Measurements from ENCODE around the gene PDGFD.

Gene PDGFD

DNA sequence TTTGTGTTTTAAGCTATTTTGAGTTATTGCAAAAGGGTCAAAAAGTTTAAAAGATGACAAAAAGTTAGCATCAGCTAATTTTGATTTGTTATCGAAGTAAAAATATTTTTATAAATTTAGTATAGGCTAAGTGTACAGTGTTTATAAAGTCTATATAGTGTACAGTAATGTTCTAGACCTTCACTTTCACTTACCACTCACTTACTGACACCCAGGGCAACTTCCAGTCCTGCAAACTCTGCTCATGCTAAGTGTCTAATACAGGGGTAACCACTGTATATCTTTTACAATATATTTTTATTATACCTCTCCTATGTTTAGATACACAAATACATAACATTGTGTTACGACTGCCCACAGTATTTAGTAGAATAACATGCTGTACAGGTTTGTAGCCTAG is 59.7 kb downstream of the PDGFD start:
- H3K4me3 ChIP-seq (replicated peaks; ENCODE audit: low read depth, low read length) = no peak overlapping the region
- DNase-seq (ENCODE audit: extremely low read depth, low read depth) = no peak
- TF ChIP-seq, protein P1, sequence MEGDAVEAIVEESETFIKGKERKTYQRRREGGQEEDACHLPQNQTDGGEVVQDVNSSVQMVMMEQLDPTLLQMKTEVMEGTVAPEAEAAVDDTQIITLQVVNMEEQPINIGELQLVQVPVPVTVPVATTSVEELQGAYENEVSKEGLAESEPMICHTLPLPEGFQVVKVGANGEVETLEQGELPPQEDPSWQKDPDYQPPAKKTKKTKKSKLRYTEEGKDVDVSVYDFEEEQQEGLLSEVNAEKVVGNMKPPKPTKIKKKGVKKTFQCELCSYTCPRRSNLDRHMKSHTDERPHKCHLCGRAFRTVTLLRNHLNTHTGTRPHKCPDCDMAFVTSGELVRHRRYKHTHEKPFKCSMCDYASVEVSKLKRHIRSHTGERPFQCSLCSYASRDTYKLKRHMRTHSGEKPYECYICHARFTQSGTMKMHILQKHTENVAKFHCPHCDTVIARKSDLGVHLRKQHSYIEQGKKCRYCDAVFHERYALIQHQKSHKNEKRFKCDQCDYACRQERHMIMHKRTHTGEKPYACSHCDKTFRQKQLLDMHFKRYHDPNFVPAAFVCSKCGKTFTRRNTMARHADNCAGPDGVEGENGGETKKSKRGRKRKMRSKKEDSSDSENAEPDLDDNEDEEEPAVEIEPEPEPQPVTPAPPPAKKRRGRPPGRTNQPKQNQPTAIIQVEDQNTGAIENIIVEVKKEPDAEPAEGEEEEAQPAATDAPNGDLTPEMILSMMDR (IDR thresholded peaks at IDR 0.05; ENCODE audit: low read depth, low read length, missing control alignments) = no peak

DNA sequence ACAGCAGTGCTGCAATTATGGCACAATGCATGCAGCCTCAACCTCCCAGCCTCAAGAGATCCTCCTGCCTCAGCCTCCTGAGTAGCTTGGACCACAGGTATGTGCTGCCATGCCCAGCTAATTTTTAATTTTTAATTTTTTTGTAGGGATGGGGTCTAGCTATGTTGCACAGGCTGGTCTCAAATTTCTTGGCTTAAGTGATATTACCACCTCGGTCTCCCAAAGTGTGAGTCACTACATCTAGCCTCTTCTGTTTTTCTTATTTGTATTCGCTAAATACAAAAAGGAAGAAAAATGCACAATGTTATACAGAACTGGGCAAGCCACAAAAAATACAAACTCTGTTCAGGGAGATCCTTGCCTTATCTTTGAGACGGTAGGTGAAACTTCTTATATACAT is 65.4 kb downstream of the PDGFD start:
- H3K4me3 ChIP-seq (replicated peaks; ENCODE audit: low read depth, low read length) = no peak overlapping the region
- TF ChIP-seq, protein P1 (IDR thresholded peaks at IDR 0.05; ENCODE audit: low read depth, low read length, missing control alignments) = no peak
- DNase-seq (ENCODE audit: extremely low read depth, low read depth) = no peak

DNA sequence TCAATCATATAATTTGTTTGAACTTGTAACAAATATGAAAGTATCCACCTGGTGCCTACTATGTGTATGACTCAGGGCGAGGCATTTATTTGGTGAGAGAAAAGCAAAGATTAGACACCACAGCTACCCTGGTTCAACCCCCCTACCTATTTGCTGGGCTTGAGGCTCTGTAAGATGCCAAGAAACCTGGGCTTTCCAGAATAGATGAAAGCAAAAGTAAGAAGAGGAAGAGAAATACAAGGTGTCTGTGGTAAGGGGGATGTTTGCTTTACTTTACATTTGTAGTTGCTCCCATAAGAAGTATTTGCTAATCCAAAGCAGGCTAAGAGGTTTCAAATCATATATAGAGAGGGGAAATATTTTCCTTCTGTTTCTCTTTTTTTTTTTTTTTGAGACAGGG is 65.8 kb downstream of the PDGFD start:
- TF ChIP-seq, protein P1 (IDR thresholded peaks at IDR 0.05; ENCODE audit: low read depth, low read length, missing control alignments) = no peak
- no peak for DNase-seq (ENCODE audit: extremely low read depth, low read depth)
- H3K4me3 ChIP-seq (replicated peaks; ENCODE audit: low read depth, low read length) = no peak overlapping the region

DNA sequence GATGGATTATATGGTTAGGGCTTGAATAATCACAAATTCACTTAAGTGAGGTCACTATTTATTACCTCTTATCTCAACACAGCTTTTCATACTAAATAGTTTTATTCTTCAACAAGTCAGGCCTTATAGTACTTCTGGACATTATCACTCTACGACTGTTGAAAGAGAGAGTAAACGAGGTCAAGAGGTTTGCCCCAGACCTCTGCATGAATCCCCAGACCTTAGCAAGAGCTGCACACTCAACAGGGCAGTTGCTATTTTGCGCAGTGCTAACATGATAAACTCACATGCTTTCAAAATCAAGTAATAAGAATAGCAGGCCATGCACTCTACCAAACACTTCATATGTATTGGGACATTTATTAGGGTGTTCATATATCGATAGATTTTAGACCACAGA is 67.0 kb downstream of the PDGFD start:
- TF ChIP-seq, protein P1 (IDR thresholded peaks at IDR 0.05; ENCODE audit: low read depth, low read length, missing control alignments) = no peak
- no peak for DNase-seq (ENCODE audit: extremely low read depth, low read depth)
- H3K4me3 ChIP-seq (replicated peaks; ENCODE audit: low read depth, low read length) = no peak overlapping the region

DNA sequence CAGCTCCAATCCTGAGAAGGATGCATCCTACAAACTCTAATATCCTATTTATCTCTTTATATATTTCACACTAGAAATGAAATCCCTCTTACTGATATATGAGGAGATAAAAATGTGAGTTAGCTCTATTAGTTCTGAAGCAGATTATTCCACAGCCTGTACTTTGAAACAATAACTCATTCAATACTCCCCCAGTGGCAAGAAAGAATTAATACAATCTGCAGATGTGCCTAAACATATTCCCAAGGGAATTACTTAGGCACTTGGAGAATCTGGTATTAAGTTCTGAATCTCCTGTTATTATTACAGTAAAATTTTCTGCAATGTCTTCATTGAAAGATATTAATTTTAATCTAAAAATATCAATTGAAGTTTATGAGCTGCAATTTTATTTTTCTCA is 68.2 kb downstream of the PDGFD start:
- TF ChIP-seq, protein P1 (IDR thresholded peaks at IDR 0.05; ENCODE audit: low read depth, low read length, missing control alignments) = no peak
- no peak overlapping the region for H3K4me3 ChIP-seq (replicated peaks; ENCODE audit: low read depth, low read length)
- no peak for DNase-seq (ENCODE audit: extremely low read depth, low read depth)

DNA sequence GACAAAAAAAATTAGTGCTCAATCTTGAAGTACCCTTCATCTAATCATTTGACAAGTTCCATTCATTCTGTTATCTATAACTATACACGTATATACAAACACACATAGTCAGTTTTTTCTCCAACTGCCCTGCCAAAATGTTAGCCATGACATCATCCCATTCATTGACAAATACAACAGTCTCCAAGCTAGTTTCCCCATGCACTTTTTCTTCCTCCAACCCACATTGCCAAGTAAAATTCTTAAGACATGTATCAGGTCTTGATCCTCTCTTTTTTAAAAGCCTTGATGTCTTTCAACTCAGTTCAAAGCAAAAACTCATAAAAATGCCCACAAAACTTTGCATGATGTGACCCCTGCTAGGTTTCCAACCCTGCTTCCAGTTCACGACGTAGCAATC is 69.4 kb downstream of the PDGFD start:
- no peak overlapping the region for H3K4me3 ChIP-seq (replicated peaks; ENCODE audit: low read depth, low read length)
- TF ChIP-seq, protein P1 (IDR thresholded peaks at IDR 0.05; ENCODE audit: low read depth, low read length, missing control alignments) = no peak
- no peak for DNase-seq (ENCODE audit: extremely low read depth, low read depth)

All from HFF-Myc (cell line).